NCI-H2227 treated with DMSO at 0.1 percent for 48 hours (cell line): ENCODE measurements around the gene C22orf15.
A peak's percentile ranks its signal among the peaks of the same experiment; 100 is the strongest.

ENCODE experiments used
- DNase-seq: peaks from one replicate; lab custom pipeline; 2025; lab: John Stamatoyannopoulos, UW

The C22orf15 gene

GRCh38 chr22:23772649-23773473 is 10.1 kb downstream of the C22orf15 start, which contains the start of gene MMP11:
Gene MMP11 (plus strand): TSS chr22:23772849. CDS start chr22:23772871, 22 bp downstream.
- DNase-seq: no peak

- no peak for DNase-seq
Measured at GRCh38 chr22:23773483-23774113, 10.8 kb downstream of the C22orf15 start.

- DNase-seq: no peak
Measured at GRCh38 chr22:23774114-23774921, 11.5 kb downstream of the C22orf15 start.

- DNase-seq: no peak
Measured at GRCh38 chr22:23774922-23775436, 12.2 kb downstream of the C22orf15 start.

- DNase-seq: no peak
Measured at GRCh38 chr22:23775779-23776375, 13.1 kb downstream of the C22orf15 start.

- no peak for DNase-seq
Measured at GRCh38 chr22:23777776-23778576, 15.2 kb downstream of the C22orf15 start.

- no peak for DNase-seq
Measured at GRCh38 chr22:23778577-23778900, 15.7 kb downstream of the C22orf15 start.

- DNase-seq: no peak
Measured at GRCh38 chr22:23779083-23779482, 16.3 kb downstream of the C22orf15 start.

GRCh38 chr22:23779731-23780130 is 16.9 kb downstream of the C22orf15 start:
- DNase-seq: no peak

GRCh38 chr22:23780146-23780748 is 17.5 kb downstream of the C22orf15 start:
- DNase-seq: no peak

GRCh38 chr22:23781065-23781464 is 18.3 kb downstream of the C22orf15 start:
- no peak for DNase-seq

- DNase-seq: no peak
Measured at GRCh38 chr22:23781511-23782183, 18.9 kb downstream of the C22orf15 start.

GRCh38 chr22:23782252-23782651 is 19.5 kb downstream of the C22orf15 start:
- DNase-seq: no peak

GRCh38 chr22:23782703-23783102 is 19.9 kb downstream of the C22orf15 start:
- no peak for DNase-seq

- DNase-seq: no peak
Measured at GRCh38 chr22:23783265-23784150, 20.7 kb downstream of the C22orf15 start.

GRCh38 chr22:23784215-23784732 is 21.5 kb downstream of the C22orf15 start:
- DNase-seq: no peak

GRCh38 chr22:23786261-23786710 is 23.5 kb downstream of the C22orf15 start:
- no peak for DNase-seq

GRCh38 chr22:23786752-23787599 is 24.2 kb downstream of the C22orf15 start, which contains the start of gene SMARCB1:
Gene SMARCB1 (plus strand): TSS chr22:23786966. CDS start chr22:23787170, 204 bp downstream.
- peak; percentile 71 for DNase-seq
